C4-2B (cell line): ENCODE results near the gene GRK5.

Experiments used
- ZFX ChIP-seq: fragments of 450-650 bp; IDR thresholded peaks from 2 replicates; pipeline ENCODE4 v1.6.1; 2017
- TF ChIP-seq, protein P1 (sequence below): fragments of 450-650 bp; conservative IDR thresholded peaks from 2 replicates; pipeline ENCODE4 v1.5.1; 2017; ENCODE audit warnings: mild to moderate bottlenecking

DNA sequence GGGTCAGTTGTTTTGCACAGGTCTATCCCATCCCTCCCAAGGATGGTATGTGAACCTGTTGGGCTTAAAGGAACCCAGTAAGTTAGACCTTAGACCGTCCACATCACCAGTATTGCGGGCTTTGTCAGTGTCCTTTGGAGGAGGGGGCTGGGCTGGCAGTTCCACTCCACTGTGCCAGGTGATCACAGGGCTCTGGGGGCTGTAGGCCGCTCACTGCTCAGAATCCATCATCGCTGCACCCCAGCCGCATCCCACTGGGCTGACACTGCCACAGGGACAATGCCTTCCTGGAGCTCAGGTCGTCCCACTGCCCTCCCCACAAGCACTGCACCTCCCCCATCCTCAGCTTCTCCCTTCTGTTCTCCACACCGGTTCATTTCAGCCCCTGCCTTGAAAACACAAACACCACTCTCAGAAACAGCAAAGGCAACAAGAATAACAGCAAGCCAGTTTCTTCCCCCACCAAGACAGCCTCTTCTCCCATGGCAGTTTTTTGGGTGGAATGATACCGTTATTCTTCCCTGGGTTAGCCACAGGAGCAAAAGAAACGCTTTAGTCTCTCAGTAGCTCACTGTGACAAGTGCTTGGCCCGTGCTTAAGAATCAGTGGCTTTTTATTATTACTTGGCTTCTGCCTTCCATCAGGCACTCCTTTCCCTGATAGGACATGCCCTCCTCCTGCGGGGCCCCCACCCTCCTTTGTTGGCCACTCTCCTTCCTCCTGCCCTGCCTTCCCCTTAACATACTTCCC lies 111.2 kb downstream of the GRK5 start:
- TF ChIP-seq, protein P1, sequence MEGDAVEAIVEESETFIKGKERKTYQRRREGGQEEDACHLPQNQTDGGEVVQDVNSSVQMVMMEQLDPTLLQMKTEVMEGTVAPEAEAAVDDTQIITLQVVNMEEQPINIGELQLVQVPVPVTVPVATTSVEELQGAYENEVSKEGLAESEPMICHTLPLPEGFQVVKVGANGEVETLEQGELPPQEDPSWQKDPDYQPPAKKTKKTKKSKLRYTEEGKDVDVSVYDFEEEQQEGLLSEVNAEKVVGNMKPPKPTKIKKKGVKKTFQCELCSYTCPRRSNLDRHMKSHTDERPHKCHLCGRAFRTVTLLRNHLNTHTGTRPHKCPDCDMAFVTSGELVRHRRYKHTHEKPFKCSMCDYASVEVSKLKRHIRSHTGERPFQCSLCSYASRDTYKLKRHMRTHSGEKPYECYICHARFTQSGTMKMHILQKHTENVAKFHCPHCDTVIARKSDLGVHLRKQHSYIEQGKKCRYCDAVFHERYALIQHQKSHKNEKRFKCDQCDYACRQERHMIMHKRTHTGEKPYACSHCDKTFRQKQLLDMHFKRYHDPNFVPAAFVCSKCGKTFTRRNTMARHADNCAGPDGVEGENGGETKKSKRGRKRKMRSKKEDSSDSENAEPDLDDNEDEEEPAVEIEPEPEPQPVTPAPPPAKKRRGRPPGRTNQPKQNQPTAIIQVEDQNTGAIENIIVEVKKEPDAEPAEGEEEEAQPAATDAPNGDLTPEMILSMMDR = no peak
- TF ChIP-seq ZFX = no peak
